ENCODE data around the gene MCM6.
A peak's percentile ranks its signal among the peaks of the same experiment; 100 is the strongest.

MCM6 gene

GRCh38 chr2:135853401-135853800, 22.8 kb downstream of the MCM6 start:
- no peak for DNase-seq

GRCh38 chr2:135851858-135852257, 24.4 kb downstream of the MCM6 start:
- DNase-seq, result no peak

- DNase-seq, result no peak
Measured at GRCh38 chr2:135850892-135851668, 25.2 kb downstream of the MCM6 start.

GRCh38 chr2:135849087-135849486, 27.2 kb downstream of the MCM6 start:
- no peak for DNase-seq

- DNase-seq, result no peak
Measured at GRCh38 chr2:135845997-135846396, 30.2 kb downstream of the MCM6 start.

GRCh38 chr2:135845257-135845656, 31.0 kb downstream of the MCM6 start:
- no peak for DNase-seq

GRCh38 chr2:135844301-135844895, 31.8 kb downstream of the MCM6 start:
- DNase-seq, result no peak

- no peak for DNase-seq
Measured at GRCh38 chr2:135843671-135844070, 32.6 kb downstream of the MCM6 start.

- DNase-seq, result no peak
Measured at GRCh38 chr2:135840601-135841000, 35.6 kb downstream of the MCM6 start.

- no peak for DNase-seq
Measured at GRCh38 chr2:135839713-135840112, 36.5 kb downstream of the MCM6 start.

- no peak for DNase-seq
Measured at GRCh38 chr2:135838502-135838901, 37.7 kb downstream of the MCM6 start.

- DNase-seq, result no peak
Measured at GRCh38 chr2:135836596-135837270, 39.5 kb downstream of the MCM6 start, which contains the start of gene LCT. TSS of gene LCT (minus strand) at chr2:135837184. CDS start at chr2:135837169, 15 bp downstream.

- no peak for DNase-seq
Measured at GRCh38 chr2:135832891-135833290, 43.4 kb downstream of the MCM6 start.

- no peak for DNase-seq
Measured at GRCh38 chr2:135831180-135831812, 44.9 kb downstream of the MCM6 start.

- DNase-seq, result peak; percentile 74
Measured at GRCh38 chr2:135829378-135830135, 46.7 kb downstream of the MCM6 start.

- no peak for DNase-seq
Measured at GRCh38 chr2:135826544-135826943, 49.7 kb downstream of the MCM6 start.

- no peak for DNase-seq
Measured at GRCh38 chr2:135825550-135826176, 50.6 kb downstream of the MCM6 start.

- no peak for DNase-seq
Measured at GRCh38 chr2:135825131-135825530, 51.1 kb downstream of the MCM6 start.

GRCh38 chr2:135822855-135823254, 53.4 kb downstream of the MCM6 start:
- DNase-seq, result no peak

GRCh38 chr2:135821190-135821589, 55.1 kb downstream of the MCM6 start:
- DNase-seq, result no peak

- no peak for DNase-seq
Measured at GRCh38 chr2:135820003-135820618, 56.1 kb downstream of the MCM6 start.

Measured in NCI-H2081 treated with DMSO at 0.1 percent for 48 hours (cell line).